ENCODE measurements around the gene BICDL1.

DNA sequence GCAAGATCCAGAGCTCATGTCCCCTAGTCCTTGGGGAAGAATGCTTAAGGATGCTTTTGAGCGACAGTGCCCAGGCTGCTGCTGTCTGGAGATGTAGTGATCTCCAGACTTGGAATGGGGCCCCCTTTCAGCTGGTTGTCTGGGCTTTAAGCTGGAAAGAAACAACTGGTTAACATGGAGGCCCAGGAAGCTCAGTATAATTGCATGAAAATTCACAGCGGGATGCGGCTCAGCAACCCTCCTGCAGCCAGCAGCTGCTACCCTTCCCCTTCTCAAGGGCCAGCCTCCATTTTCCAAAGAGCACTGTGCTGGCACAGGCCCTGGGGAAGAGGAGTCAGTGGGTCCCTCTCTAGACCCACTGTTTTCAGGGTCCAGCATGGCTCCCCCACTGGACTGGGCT is 101.2 kb downstream of the BICDL1 start:
- TF ChIP-seq, protein P1, sequence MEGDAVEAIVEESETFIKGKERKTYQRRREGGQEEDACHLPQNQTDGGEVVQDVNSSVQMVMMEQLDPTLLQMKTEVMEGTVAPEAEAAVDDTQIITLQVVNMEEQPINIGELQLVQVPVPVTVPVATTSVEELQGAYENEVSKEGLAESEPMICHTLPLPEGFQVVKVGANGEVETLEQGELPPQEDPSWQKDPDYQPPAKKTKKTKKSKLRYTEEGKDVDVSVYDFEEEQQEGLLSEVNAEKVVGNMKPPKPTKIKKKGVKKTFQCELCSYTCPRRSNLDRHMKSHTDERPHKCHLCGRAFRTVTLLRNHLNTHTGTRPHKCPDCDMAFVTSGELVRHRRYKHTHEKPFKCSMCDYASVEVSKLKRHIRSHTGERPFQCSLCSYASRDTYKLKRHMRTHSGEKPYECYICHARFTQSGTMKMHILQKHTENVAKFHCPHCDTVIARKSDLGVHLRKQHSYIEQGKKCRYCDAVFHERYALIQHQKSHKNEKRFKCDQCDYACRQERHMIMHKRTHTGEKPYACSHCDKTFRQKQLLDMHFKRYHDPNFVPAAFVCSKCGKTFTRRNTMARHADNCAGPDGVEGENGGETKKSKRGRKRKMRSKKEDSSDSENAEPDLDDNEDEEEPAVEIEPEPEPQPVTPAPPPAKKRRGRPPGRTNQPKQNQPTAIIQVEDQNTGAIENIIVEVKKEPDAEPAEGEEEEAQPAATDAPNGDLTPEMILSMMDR (IDR thresholded peaks at IDR 0.05): no peak
- TF ChIP-seq EP300 (IDR thresholded peaks at IDR 0.05) (no peak), POLR2A (IDR thresholded peaks at IDR 0.05) (no peak), POLR2AphosphoS5 (IDR thresholded peaks at IDR 0.05) (no peak)

Measured in upper lobe of left lung (tissue), 4 donors.